HG02798 (cell line): Measurements from ENCODE around the gene ZNF593OS.

Source experiments
- ATAC-seq: cut with Tn5 transposase; IDR thresholded peaks from one replicate; pipeline ENCODE4 v1.9.1; 2021; ENCODE audit warnings: mild to moderate bottlenecking; ENCODE audit not compliant: unreplicated experiment, poor library complexity

ZNF593OS gene

DNA sequence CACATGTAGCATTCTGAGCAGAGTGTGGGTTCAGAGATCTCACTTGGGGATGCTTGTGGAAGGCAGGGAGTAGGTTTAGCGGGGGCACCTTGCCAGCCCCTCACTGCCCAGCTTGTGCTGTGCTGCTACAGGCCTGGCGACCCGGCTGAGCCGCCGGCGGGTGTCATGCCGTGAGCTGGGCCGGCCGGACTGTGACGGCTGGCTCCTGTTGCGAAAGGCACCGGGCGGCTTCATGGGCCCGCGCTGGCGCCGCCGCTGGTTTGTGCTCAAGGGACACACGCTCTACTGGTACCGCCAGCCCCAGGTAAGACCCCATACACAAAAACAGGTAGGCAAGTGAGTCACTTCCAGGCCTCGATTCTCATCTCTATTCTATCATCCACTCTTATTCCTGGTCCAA lies 13.3 kb upstream of the ZNF593OS start:
- ATAC-seq: no peak

DNA sequence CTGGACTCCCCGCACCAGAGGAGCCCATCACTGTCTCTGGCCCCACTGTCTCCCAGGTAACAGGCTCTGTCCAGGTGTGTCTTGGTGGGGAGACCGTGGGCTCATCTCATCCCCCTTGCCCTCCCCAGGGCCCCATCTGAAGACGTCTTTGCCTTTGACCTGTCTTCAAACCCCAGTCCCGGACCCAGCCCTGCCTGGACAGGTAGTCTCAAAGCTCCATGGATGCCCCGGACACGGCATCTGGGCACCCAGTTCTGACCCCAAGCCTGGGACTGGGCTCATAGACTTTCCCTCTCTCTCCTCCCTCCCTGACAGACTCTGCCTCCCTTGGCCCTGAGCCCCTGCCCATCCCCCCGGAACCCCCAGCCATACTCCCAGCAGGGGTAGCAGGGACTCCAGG lies 12.5 kb upstream of the ZNF593OS start:
- no peak for ATAC-seq

DNA sequence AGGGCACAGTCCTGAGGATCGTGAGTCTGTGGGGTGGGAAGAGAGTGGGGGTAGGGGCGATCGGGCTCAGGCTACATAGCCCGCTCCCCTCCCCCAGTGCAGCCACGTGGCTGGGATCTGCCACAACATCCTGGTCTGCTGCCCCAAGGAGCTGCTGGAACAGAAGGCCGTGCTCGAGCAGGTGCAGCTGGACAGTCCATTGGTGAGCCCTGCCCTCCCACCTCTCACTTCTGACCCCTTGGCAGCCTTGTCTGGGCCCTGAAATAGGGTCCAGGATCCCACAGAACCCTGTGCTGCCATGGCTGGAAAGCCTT lies 10.7 kb upstream of the ZNF593OS start:
- ATAC-seq: no peak

DNA sequence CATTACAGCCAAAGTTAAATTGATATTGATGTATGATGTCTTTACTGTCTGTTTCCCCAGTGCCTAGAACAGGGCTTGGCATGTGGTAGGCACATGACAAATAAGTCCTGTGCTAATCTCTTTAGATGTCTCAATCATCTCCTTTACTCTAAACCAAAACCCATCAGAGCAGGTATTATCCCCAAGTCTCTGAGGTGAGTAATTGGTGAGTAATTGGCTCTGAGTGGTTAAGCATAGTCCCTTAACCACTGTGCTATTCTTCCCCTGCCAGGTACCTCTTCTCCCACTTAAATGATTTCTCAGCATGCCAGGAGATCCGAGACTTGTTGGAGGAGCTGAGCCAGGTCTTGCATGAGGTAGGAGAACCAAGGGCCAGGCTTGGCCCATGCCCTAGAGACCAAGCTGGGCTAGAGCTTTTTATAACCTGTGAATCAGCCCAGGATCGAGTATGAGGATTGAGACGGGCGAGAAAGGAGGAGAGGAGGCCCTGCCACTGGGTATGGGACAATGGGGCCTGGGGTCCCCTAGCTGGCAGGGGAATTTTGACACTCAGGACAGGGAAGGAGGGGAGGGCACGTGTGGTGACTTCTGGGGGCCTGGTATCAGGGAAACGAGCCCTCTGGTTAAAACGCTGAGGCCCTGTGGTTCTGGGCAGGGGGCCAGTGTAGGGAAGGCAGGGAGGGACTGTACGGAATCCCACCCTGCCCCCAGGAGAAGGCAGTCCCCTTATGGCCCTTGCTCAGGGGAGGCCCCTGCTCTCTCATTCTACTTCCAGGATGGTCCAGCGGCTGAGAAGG lies 10.2 kb upstream of the ZNF593OS start:
- ATAC-seq: no peak

DNA sequence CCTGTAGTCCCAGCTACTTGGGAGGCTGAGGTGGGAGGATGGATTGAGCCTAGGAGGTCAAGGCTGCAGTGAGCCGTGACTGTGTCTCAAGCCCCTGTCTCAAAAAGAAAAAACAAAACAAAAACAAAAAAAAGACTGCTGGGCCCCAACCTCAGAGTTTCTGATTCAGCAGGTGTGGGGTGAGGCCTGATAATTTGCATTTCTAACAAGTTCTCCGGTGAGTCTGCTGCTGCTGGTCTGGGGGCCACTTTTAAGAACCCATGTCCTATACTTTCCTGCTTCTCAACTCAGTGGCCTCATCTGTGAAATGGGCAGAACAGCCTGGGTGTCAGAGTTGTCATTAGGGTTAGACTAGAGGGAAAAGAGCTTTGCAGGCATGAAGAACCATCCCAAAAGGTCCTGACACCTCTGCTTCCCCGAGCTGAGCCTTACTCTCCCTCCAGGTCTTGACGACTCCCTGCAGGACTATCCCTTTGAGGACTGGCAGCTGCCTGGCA lies 8.4 kb upstream of the ZNF593OS start:
- ATAC-seq: no peak

DNA sequence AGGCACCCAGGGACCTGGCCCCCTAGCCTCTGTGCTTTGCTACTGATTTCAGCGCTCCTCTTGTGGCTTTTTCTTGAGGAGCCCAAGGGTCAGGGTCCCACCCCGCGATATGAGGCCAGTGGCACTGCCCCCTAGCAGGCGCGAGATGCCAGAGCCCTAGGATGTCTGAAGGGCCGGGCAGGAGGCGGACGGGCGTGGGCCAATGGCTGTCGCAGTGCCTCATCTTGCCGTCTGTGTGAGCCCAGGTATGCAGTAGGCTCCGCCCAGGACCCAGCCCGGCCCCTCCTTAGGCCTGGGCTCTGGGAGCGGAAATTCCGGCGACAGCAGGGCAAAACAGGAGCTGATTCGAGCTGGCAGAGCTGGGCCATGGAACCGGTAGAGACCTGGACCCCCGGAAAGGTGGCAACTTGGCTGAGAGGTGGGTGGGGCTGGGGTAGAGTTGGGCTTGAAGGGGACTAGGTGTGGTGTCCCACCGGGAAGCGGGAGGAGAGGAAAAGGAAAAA lies 5.6 kb upstream of the ZNF593OS start, which contains the start of gene CNKSR1:
Gene CNKSR1 (plus strand): TSS at position 310 of the 503 bp plus-strand sequence. CDS start 57 bp downstream, at position 367.
- no peak for ATAC-seq

DNA sequence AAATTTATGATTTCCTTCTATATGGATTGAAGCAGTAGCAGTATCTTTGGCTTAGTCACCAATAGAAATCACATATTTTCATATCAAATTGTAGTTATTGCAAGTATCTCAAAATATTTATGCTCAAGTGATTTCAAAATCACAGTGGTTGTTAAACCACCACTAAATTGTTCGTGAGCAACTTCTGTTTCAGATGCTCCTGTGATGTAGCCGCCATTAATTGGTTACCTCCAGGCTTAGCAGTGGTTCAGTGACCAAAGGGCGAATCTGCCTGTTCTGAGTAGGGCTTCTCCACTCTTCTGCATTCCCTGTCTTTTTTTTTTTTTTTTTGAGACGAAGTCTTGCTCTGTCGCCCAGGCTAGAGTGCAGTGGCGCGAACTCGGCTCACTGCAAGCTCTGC lies 3.7 kb upstream of the ZNF593OS start:
- no peak for ATAC-seq

DNA sequence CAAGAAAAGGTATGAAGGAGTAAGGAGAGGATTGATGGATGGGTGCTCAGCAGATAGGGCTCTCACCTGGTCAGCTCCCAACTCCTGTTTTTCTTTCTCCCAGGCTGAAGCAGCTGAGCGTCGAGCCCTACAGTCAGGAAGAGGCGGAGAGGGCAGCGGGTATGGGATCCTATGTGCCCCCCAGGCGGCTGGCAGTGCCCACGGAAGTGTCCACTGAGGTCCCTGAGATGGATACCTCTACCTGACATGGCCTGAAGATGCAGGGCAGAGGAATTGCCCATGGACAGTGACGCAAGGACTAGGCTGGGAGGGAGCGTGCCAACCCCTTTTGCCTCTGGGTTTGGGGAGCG lies 1.2 kb downstream of the ZNF593OS start:
- ATAC-seq: no peak

DNA sequence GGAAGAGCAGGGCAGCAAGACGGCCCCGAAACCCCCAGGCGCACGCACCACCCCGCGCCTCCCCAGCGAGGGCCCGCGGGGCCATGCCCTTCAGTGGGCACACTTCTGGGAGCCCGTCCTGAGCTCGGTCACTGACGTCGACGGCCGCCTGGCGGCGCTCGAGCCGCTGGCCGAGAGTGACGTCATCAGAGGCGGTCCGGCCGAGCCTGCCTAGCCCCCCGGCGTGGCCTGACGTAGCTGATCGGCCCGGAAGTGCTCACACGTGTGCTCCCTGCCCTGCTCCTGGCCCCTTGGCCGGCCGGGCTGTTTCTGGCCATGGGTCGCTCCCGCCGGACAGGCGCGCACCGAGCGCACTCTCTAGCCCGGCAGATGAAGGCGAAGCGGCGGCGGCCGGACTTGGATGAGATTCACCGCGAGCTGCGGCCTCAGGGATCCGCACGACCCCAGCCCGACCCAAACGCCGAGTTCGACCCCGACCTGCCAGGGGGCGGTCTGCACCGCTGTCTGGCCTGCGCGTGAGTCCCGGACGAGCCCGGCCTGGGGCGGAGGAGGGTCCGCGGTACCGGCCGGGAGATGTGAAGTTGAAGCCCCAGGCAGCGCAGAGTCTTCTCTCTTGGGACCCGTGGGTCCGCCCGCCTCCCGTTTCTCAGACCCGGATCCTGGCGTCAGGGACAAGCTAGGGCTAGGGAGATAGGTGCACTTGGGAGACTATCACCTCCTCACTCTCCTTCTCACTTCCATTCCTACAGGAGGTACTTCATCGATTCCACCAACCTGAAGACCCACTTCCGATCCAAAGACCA lies 1.8 kb downstream of the ZNF593OS start, which contains the start of gene ZNF593:
Gene ZNF593 (plus strand): TSS at position 240 of the 803 bp plus-strand sequence. CDS start 76 bp downstream, at position 316.
- peak; percentile 94 for ATAC-seq

DNA sequence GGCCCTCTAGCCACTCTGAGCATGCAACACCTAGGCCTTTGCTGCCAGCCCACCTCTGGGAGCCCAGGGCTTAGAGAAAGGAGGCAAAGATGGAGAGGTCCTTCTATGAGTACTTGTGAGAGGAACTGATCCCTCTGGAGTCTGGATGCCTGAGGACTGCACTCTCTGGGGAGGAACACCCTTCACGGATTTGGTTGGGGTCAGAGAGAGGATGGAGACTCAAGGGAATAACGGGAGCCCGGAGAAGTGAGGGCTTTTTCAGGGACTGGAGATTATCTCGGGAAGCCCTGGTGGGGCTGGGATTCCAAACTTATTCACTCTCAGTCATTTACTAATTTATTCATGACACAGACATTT lies 2.5 kb downstream of the ZNF593OS start:
- ATAC-seq: no peak

DNA sequence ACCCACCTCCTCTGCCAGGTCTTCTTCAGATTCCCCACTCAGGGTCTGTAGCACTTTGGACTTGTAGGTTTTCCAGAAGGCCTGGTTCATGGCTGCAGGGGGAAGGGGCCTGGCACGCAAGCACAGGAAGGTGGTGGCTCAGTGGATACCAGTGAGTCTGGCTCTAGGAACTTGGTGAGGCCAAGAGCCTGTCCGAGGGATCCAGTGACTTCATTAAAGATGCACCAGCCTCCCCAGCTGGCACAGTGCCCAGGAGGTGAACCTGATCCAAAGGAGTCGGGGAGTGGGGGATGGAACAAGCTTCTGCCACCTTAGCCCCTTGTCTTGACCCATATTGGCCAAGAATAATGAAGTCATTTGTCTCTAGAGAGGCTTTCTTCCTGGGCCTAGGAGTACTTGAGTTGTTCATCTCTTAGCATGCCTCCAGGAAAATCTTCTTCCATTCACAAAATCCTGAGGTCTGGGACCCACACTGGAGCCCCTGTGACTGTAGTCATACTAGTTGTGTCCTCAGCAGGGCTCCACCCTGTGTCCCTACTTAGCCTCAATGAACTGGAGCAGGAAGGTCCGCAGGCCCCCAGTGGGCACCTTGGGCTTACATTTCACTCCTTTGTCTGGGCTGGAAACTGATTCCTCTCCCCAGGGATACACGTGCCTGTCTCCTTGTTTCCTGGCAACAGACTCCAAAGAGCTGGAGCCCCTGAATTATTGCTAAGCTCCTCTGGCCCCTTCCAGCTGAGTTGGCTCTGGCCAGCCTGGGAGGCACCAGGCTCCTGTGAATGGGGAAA lies 3.0 kb downstream of the ZNF593OS start, which contains the start of gene C1orf232:
Gene C1orf232 (minus strand): TSS at position 554 of the 788 bp plus-strand sequence. CDS start 464 bp downstream, at position 90.
- no peak for ATAC-seq

DNA sequence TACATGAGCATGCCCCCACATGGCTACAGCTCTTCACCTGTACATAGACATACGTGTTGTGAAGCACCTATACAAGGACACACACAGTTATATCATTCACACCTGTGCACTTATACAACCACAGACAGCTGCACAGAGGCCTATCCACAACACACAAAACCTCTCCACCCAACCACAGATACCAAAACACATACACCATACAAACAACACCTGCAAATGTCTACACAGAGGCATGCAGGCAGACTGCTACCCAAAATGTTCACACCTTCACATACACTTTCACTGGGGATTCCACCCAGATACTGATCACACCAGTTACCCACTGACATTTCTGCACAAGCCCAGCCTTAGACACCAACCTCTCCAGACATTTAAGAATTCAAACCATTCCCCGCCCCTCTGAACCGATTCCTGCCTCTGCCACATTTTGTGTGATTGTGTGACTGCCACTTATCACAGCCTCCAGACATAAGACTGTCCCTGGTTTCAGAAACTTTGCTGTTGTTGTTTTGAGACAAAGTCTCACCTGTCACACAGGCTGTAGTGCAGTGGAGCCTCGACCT lies 4.8 kb downstream of the ZNF593OS start:
- no peak for ATAC-seq

DNA sequence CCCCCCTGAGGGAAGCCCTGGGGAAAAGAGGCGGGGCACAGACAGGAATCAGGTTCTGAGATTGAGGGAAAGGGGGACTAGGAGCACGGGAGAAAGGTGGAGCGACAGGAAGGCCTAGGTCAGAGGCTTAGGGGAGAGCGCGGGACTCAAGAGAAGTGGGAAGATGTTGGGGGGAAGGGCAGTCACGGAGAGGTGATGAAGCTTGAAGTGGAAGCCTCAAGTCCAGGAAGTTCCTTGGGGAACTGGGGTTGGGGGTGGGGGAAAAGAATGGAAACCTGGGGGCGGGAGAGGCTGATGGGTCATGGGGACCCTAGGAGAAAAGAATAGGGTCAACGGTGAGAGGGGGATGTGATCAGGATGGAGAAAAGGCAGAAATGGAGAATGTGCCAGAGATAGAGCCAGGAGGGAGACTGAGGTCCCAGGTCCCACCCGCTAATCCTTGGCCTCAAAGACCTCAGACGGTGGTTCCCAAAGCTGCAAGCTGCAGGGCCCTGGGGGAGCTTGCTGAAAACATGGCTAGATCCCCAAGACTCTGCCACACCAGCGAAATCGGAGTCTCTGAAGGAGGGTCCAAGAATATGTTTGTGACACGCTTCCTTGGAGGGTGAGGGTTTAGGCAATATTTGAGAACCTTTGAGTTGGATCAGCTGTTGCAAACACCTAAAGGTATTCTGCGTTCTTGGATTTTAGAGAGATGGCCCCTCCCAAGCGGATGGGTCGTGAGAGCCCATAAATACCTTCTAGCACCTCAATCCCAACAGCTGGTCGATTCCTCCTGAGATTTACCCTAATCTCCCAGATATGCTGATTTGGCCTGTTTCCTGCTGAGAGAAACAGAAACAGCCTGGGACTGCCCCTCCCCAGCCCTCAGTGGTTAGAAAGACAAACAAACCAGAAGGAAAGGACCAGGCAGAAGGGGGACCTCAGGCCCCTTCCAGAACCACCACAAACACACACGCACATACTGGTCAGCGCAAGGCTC lies 6.5 kb downstream of the ZNF593OS start:
- ATAC-seq: no peak

DNA sequence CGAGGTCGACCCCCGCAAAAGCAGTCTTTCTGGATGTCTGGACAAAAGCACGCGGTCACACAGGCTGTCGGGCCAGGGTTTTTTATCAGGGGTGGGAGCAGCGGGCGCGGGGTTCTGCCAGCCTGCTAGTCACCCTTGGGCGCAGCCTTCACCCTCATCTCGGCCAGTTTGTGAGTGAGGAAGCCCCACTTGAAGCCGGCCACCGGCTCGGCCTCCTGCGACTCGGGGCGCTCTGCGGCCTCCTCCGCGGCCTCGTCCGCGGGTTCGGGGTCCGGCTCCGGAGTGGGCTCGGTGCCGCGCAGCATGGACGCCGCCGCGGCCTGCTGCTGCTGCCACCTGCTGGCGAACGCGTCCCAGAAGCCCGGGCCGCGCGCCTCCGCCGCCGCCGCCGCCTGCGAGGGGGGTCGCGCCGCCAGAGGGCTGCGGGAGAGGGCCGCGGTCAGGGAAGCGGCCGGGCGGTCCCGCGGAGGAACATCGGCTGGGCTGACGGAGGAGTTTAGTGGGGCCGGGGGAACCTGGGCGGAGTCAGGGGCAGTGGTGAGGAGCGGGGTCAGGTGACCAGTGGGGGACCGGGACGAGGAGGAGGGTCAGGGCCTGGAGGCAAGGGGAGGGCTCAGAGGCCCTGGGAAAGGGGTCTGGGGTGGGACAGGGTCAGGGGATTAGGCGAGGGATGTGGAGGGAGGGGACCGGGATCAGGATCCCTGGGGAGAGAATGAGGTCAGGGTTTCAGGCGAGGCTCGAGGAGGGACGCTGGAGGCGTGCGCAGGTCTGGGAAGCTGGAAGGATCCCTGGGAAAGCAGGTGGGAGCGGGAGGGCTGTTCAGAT lies 7.4 kb downstream of the ZNF593OS start:
- ATAC-seq: no peak

DNA sequence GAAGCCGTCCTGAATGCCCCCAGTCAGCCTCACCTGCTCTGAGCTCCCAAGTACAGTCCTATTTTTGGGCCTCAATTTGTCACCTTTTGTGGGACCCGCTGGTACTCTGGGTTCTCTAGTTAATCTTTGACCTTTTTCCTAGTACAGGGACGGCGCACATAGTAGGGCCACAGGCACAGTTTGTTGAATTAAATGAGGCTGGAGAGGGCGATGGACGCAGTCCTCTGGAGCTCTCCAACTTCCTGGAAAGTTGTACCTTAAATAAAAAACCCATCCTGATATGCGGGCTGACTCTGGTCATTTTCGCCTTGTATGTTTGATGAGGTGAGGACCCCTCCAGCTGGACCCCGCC lies 8.0 kb downstream of the ZNF593OS start:
- ATAC-seq: no peak

DNA sequence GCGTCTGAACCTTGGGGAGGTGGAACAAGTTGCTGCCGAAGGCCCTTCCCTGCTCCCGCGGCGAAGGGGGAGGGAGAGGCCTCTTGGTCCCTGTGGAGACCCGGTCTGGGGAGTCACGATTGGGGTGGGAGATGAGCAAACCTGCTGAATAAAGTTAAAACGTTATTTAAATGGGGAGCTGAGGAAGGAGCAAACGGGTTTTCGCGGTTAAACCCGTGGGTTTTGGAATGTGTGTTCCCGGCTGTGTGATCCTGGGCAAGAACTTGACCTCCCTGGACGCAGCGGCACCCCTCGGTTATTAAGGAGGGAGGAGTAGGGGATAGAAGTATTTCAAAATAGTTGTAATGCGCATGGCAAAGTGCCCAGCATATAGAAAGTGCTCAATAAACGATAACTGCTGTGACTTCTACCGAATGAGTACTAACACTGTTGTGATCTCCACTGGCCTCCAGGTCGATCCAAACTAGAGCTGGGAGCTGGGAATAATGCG lies 9.4 kb downstream of the ZNF593OS start:
- no peak for ATAC-seq

DNA sequence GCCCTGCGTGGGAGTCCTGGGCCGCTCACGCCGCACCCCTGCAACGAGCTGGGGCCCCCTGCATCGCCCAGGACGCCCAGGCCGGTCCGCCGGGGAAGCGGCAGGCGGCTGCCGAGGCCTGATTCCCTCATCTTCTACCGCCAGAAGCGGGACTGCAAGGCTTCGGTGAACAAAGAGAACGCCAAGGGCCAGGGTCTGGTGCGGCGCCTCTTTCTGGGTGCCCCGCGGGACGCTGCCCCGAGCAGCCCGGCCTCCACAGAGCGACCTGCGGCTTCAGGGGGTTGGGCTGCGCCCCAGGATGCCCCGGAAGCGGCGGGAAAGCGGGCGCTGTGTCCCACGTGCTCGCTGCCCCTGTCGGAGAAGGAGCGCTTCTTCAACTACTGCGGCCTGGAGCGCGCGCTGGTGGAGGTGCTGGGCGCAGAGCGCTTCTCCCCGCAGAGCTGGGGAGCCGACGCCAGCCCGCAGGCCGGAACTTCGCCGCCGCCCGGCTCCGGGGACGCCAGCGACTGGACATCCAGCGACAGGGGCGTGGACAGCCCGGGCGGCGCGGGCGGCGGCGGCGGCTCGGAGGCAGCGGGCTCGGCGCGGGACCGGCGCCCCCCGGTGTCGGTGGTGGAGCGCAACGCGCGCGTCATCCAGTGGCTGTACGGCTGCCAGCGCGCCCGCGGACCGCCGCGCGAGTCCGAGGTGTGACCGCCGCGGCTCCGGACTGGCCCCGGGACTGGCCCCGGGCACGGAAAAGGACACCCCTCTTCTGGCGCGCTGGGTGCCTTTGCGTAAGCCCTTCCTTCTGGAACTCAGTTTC lies 10.0 kb downstream of the ZNF593OS start:
- no peak for ATAC-seq
